Measurements from ENCODE around the gene TTC21A.

DNA sequence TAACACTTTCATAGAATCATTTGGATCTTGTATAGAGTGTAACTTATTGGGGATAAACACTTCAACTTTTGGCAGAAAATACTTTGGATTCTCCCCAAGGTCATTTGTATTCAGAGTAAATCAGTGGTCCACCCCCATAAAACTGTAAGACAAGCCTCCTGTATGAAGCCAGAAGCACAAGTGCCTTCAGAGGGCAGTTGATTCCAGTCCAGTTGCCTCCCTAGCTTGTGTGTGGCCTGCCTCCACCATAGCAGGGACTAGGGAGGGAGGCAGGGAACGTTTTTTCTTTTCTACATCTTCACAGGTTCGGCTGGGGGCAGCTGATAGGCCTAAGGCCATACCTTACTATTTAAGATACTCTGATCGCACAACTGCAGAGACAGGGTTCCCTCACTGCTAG lies 11.7 kb upstream of the TTC21A start:
- TF ChIP-seq POLR2A (IDR thresholded peaks at IDR 0.05) = no peak
- TF ChIP-seq, protein P1, sequence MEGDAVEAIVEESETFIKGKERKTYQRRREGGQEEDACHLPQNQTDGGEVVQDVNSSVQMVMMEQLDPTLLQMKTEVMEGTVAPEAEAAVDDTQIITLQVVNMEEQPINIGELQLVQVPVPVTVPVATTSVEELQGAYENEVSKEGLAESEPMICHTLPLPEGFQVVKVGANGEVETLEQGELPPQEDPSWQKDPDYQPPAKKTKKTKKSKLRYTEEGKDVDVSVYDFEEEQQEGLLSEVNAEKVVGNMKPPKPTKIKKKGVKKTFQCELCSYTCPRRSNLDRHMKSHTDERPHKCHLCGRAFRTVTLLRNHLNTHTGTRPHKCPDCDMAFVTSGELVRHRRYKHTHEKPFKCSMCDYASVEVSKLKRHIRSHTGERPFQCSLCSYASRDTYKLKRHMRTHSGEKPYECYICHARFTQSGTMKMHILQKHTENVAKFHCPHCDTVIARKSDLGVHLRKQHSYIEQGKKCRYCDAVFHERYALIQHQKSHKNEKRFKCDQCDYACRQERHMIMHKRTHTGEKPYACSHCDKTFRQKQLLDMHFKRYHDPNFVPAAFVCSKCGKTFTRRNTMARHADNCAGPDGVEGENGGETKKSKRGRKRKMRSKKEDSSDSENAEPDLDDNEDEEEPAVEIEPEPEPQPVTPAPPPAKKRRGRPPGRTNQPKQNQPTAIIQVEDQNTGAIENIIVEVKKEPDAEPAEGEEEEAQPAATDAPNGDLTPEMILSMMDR (IDR thresholded peaks at IDR 0.05) = no peak
